HepG2 (cell line): ENCODE results near the gene SYNGR2. TPM values are rescaled to one million over a fixed set of nuclear protein-coding genes. Genes with fewer than 3 reads are reported as not detected.

Source experiments
- FIP1L1 ChIP-seq: fragments of 200-400 bp; formaldehyde crosslinking; IDR thresholded peaks from 2 replicates; pipeline ENCODE4 v1.6.1; 2018; ENCODE audit warnings: low read depth, mild to moderate bottlenecking, low read length, moderate library complexity, borderline replicate concordance; ENCODE audit not compliant: insufficient read depth
- GPN1 ChIP-seq: sonication (generic); formaldehyde crosslinking; IDR thresholded peaks from 2 replicates; pipeline ENCODE4 v1.5.1; 2020; ENCODE audit warnings: missing genetic modification reagents, borderline replicate concordance
- KLF13 ChIP-seq: sonication (generic); formaldehyde crosslinking; IDR thresholded peaks from 2 replicates; pipeline ENCODE4 v1.4.0; 2020; ENCODE audit warnings: mild to moderate bottlenecking, missing genetic modification reagents
- NFE2L1 ChIP-seq: sonication (generic); formaldehyde crosslinking; IDR thresholded peaks from 2 replicates; pipeline ENCODE4 v1.4.0; 2020; ENCODE audit warnings: missing genetic modification reagents, mild to moderate bottlenecking, borderline replicate concordance
- NR2C2 ChIP-seq: sonication (generic); formaldehyde crosslinking; IDR thresholded peaks from 2 replicates; pipeline ENCODE4 v1.4.0; 2020; ENCODE audit warnings: missing genetic modification reagents, mild to moderate bottlenecking, moderate library complexity, borderline replicate concordance
- ZNF556 ChIP-seq: sonication (generic); formaldehyde crosslinking; IDR thresholded peaks from 2 replicates; pipeline ENCODE4 v1.4.0; 2020; ENCODE audit warnings: mild to moderate bottlenecking, missing genetic modification reagents, borderline replicate concordance
- ZSCAN22 ChIP-seq: sonication (generic); formaldehyde crosslinking; IDR thresholded peaks from 2 replicates; pipeline ENCODE4 v1.4.0; 2020; ENCODE audit warnings: mild to moderate bottlenecking, missing genetic modification reagents
- polyA plus RNA-seq, 8 experiments: library from polyadenylated mRNA; depleted of rRNA in 3 of 8; stranded (reverse) in 7 of 8; unstranded in 1 of 8; fragments of >200 nt; fragmentation: Illumina TruSeq in 4 of 8; extraction: Trizol in 4 of 8; gene quantifications; 2 replicates each; pipeline versions ENCODE4 v1.2.1 to v1.2.3, GENCODE V29; 2011 to 2016; ENCODE audit warnings: low read depth in 4 of 8, missing spikeins in 1 of 8, mixed read lengths in 1 of 8; ENCODE audit not compliant: insufficient read depth in 1 of 8
- total RNA-seq, 5 experiments: library from RNA; depleted of rRNA; stranded (reverse); fragments of >200 nt; fragmentation: Illumina TruSeq; extraction: Trizol; gene quantifications; 2 replicates each; pipeline ENCODE4 v1.2.3, GENCODE V29; 2016; ENCODE audit warnings: low read depth in 1 of 5
- TF ChIP-seq, protein P1 (sequence below): sonication (generic); formaldehyde crosslinking; IDR thresholded peaks from 2 replicates; pipeline ENCODE4 v1.4.0; 2020; ENCODE audit warnings: missing genetic modification reagents, borderline replicate concordance
- TF ChIP-seq, protein P2 (sequence below): IDR thresholded peaks from 2 replicates; pipeline ENCODE4 v1.6.1; 2016; ENCODE audit warnings: low read depth, control low read depth
- TF ChIP-seq, protein P3 (sequence below): sonication (generic); formaldehyde crosslinking; IDR thresholded peaks from 2 replicates; pipeline ENCODE4 v1.5.1; 2020; ENCODE audit warnings: mild to moderate bottlenecking, missing genetic modification reagents, borderline replicate concordance
- TF ChIP-seq, protein P4 (sequence below): sonication (generic); formaldehyde crosslinking; IDR thresholded peaks from 2 replicates; pipeline ENCODE4 v1.8.1; 2023; ENCODE audit warnings: mild to moderate bottlenecking, missing genetic modification reagents, borderline replicate concordance
- TF ChIP-seq, protein P5 (sequence below): IDR thresholded peaks from 2 replicates; pipeline ENCODE4 v1.6.1; 2016

Gene SYNGR2
- total and polyA plus RNA-seq, 2 of the 13 experiments (the other 11 are each of a cell fraction or from before 2014, with no cell fraction given) = 46.7 to 170 TPM

DNA sequence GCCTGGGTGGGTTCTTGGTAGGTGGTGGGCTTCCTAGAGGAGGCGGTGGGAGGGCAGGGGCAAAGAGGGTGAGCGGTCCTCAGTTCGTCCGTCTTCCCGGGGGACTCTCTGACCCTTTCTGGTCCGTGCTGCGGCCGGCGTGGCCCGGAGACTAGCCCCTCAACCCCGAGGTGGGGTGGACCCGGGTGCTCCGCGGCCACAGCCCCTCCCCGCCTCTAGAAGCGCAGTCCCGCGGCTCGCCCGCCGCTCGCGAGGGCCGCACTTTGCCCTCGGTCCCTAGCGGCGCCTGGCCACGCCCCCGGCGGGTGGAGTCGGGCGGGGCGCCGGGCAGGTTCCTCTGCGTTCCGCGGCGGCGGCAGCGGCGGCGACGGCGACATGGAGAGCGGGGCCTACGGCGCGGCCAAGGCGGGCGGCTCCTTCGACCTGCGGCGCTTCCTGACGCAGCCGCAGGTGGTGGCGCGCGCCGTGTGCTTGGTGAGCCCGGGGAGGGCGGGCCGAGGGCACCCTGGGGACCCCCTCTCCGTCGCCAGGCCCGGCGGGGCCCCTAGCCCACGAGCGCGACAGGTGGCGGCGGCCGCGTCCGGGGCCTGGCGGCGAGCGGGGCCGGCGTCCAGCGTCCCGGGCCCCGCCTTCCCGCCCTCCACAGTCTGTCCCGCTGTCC, at the start of gene SYNGR2 (continued):
- TF ChIP-seq, protein P1, sequence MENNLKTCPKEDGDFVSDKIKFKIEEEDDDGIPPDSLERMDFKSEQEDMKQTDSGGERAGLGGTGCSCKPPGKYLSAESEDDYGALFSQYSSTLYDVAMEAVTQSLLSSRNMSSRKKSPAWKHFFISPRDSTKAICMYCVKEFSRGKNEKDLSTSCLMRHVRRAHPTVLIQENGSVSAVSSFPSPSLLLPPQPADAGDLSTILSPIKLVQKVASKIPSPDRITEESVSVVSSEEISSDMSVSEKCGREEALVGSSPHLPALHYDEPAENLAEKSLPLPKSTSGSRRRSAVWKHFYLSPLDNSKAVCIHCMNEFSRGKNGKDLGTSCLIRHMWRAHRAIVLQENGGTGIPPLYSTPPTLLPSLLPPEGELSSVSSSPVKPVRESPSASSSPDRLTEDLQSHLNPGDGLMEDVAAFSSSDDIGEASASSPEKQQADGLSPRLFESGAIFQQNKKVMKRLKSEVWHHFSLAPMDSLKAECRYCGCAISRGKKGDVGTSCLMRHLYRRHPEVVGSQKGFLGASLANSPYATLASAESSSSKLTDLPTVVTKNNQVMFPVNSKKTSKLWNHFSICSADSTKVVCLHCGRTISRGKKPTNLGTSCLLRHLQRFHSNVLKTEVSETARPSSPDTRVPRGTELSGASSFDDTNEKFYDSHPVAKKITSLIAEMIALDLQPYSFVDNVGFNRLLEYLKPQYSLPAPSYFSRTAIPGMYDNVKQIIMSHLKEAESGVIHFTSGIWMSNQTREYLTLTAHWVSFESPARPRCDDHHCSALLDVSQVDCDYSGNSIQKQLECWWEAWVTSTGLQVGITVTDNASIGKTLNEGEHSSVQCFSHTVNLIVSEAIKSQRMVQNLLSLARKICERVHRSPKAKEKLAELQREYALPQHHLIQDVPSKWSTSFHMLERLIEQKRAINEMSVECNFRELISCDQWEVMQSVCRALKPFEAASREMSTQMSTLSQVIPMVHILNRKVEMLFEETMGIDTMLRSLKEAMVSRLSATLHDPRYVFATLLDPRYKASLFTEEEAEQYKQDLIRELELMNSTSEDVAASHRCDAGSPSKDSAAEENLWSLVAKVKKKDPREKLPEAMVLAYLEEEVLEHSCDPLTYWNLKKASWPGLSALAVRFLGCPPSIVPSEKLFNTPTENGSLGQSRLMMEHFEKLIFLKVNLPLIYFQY (CRISPR knock-in tag) = 0 out of 2 replicates have a peak, but pooled peaks have one; percentile 66
- peak; percentile 56; the same call in 1 of the 2 replicates for TF ChIP-seq NR2C2
- TF ChIP-seq ZSCAN22 (CRISPR knock-in tag) = no peak
- no peak; the same call in 1 of the 2 replicates for TF ChIP-seq ZNF556 (CRISPR knock-in tag)
- no peak for TF ChIP-seq NFE2L1 (CRISPR knock-in tag)
- no peak for TF ChIP-seq GPN1 (CRISPR knock-in tag)
- no peak for TF ChIP-seq KLF13 (CRISPR knock-in tag)
- TF ChIP-seq, protein P2, sequence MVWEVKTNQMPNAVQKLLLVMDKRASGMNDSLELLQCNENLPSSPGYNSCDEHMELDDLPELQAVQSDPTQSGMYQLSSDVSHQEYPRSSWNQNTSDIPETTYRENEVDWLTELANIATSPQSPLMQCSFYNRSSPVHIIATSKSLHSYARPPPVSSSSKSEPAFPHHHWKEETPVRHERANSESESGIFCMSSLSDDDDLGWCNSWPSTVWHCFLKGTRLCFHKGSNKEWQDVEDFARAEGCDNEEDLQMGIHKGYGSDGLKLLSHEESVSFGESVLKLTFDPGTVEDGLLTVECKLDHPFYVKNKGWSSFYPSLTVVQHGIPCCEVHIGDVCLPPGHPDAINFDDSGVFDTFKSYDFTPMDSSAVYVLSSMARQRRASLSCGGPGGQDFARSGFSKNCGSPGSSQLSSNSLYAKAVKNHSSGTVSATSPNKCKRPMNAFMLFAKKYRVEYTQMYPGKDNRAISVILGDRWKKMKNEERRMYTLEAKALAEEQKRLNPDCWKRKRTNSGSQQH (CRISPR knock-in tag) = no peak
- no peak for TF ChIP-seq FIP1L1
- TF ChIP-seq, protein P3, sequence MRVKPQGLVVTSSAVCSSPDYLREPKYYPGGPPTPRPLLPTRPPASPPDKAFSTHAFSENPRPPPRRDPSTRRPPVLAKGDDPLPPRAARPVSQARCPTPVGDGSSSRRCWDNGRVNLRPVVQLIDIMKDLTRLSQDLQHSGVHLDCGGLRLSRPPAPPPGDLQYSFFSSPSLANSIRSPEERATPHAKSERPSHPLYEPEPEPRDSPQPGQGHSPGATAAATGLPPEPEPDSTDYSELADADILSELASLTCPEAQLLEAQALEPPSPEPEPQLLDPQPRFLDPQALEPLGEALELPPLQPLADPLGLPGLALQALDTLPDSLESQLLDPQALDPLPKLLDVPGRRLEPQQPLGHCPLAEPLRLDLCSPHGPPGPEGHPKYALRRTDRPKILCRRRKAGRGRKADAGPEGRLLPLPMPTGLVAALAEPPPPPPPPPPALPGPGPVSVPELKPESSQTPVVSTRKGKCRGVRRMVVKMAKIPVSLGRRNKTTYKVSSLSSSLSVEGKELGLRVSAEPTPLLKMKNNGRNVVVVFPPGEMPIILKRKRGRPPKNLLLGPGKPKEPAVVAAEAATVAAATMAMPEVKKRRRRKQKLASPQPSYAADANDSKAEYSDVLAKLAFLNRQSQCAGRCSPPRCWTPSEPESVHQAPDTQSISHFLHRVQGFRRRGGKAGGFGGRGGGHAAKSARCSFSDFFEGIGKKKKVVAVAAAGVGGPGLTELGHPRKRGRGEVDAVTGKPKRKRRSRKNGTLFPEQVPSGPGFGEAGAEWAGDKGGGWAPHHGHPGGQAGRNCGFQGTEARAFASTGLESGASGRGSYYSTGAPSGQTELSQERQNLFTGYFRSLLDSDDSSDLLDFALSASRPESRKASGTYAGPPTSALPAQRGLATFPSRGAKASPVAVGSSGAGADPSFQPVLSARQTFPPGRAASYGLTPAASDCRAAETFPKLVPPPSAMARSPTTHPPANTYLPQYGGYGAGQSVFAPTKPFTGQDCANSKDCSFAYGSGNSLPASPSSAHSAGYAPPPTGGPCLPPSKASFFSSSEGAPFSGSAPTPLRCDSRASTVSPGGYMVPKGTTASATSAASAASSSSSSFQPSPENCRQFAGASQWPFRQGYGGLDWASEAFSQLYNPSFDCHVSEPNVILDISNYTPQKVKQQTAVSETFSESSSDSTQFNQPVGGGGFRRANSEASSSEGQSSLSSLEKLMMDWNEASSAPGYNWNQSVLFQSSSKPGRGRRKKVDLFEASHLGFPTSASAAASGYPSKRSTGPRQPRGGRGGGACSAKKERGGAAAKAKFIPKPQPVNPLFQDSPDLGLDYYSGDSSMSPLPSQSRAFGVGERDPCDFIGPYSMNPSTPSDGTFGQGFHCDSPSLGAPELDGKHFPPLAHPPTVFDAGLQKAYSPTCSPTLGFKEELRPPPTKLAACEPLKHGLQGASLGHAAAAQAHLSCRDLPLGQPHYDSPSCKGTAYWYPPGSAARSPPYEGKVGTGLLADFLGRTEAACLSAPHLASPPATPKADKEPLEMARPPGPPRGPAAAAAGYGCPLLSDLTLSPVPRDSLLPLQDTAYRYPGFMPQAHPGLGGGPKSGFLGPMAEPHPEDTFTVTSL (CRISPR knock-in tag) = no peak; the same call in 1 of the 2 replicates
- TF ChIP-seq, protein P4, sequence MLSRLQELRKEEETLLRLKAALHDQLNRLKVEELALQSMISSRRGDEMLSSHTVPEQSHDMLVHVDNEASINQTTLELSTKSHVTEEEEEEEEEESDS (CRISPR knock-in tag) = no peak
- TF ChIP-seq, protein P5, sequence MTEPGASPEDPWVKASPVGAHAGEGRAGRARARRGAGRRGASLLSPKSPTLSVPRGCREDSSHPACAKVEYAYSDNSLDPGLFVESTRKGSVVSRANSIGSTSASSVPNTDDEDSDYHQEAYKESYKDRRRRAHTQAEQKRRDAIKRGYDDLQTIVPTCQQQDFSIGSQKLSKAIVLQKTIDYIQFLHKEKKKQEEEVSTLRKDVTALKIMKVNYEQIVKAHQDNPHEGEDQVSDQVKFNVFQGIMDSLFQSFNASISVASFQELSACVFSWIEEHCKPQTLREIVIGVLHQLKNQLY (CRISPR knock-in tag) = no peak
